Psoas muscle (tissue), 8 donors: Measurements from ENCODE around the gene VPS13D. TPM values are rescaled to one million over a fixed set of nuclear protein-coding genes. Genes with fewer than 3 reads are reported as not detected.
A peak's percentile ranks its signal among the peaks of the same experiment; 100 is the strongest.

Source experiments
- ATAC-seq, 4 donors: fragments of 200-7000 bp; cut with Tn5 transposase; one replicate each; pipeline ENCODE4 v1.9.1; 2020; ENCODE audit warnings: moderate library complexity in 3 of 4, mild to moderate bottlenecking in 2 of 4
- DNase-seq, 2 donors: peaks; one replicate each; pipeline ENCODE4 v3.0.0-alpha.2; 2020
- H3K27ac ChIP-seq: fragments of 200-600 bp; one replicate; pipeline ENCODE4 v1.8.0; 2022
- H3K27me3 ChIP-seq, 3 donors: fragments of 200-600 bp in 1 of 3; one replicate each; pipeline versions ENCODE4 v1.6.1 to v1.8.0; 2013 to 2022; ENCODE audit warnings: low read length in 2 of 3, mild to moderate bottlenecking in 2 of 3, moderate library complexity in 1 of 3; ENCODE audit not compliant: insufficient read depth in 3 of 3
- H3K36me3 ChIP-seq, 2 donors: fragments of 200-600 bp in 1 of 2; one replicate each; pipeline versions ENCODE4 v1.6.1 to v1.8.0; 2013 to 2022; ENCODE audit warnings: low read depth in 1 of 2, mild to moderate bottlenecking in 1 of 2, moderate library complexity in 1 of 2; ENCODE audit not compliant: insufficient read depth in 1 of 2
- H3K4me1 ChIP-seq: fragments of 200-600 bp; one replicate; pipeline ENCODE4 v1.8.0; 2022
- H3K4me3 ChIP-seq: fragments of 200-600 bp; one replicate; pipeline ENCODE4 v1.8.0; 2022; ENCODE audit warnings: mild to moderate bottlenecking
- H3K9me3 ChIP-seq: fragments of 200-600 bp; one replicate; pipeline ENCODE4 v1.8.0; 2022
- CTCF ChIP-seq: fragments of 200-600 bp; IDR thresholded peaks from one replicate; pipeline ENCODE4 v1.8.0; 2022; ENCODE audit warnings: antibody characterized with exemption
- WGBS, 3 donors: extraction: QIAGEN DNeasy Blood & Tissue Kit; methylation state at CpG; one replicate each; pipeline versions ENCODE4 v1.1.6 to v1.1.7; 2013; 5-methylcytosine and 5-hydroxymethylcytosine counted together
- intact Hi-C, 2 donors: fragments of 100-400 bp; cut with DNase I; formaldehyde crosslinking; loops; one replicate each; pipeline versions ENCODE4 v1.11.0 to v1.14.2; 2022
- polyA plus RNA-seq, 3 donors: library from polyadenylated mRNA; stranded (reverse); fragments of 200-250 nt; gene quantifications; one replicate each; pipeline ENCODE4 v1.2.3, GENCODE V29; 2013
- total RNA-seq, 4 donors: library from RNA; stranded (reverse); fragmentation: NEBNext Ultra II Directional in 2 of 4; extraction: Animal tissue kit (Norgen Biotek cat#: 25700) in 2 of 4; gene quantifications; one replicate each; pipeline versions ENCODE4 v1.2.1 to v1.2.4, GENCODE V29; 2021 to 2023
- donor health status: healthy with polysubstance abuse.
- donor health status: DM: no; HTN: no; CAD: no; lungs with moderate emphysema.
- donor health status: Bipolar disorder and iron deficiency.
- donor health status: healthy.
- donor health status: DM: yes; HTN: yes; CAD: no.
- donor health status: DM: no; HTN: no; CAD: no.
- donor health status: DM: no; HTN: no; CAD: no.
- donor health status: DM: yes; HTN: yes; CAD: no.

VPS13D gene
- total and polyA plus RNA-seq, 7 donors: 19.9 to 69.1 (median 45.3) TPM

GRCh38 chr1:12251442-12251841 lies 21.6 kb downstream of the VPS13D start:
- Histone ChIP-seq H3K4me1 (peaks cover 6% of the 10 kb centered on the region), H3K9me3 (no peaks in the 10 kb centered on the region), H3K27me3 (no peaks in the 10 kb centered on the region), H3K27ac (no peak overlapping the region), H3K36me3 (peaks cover 9 to 96% of the 10 kb centered on the region in 2 donors), H3K4me3 (no peak overlapping the region)
- TF ChIP-seq CTCF: no peak
- WGBS, 3 donors: 35 to 54% (median 42%) methylated on average over 5 of the region's 5 CpGs
- intact Hi-C loops: no loop called here
- ATAC-seq (peak in 3 of 4 donors; percentile 62 to 77 (median 74)), DNase-seq (no peak)

GRCh38 chr1:12255913-12256312 lies 26.1 kb downstream of the VPS13D start:
- Histone ChIP-seq H3K9me3 (no peaks in the 10 kb centered on the region), H3K27me3 (no peaks in the 10 kb centered on the region), H3K27ac (no peak overlapping the region), H3K4me1 (no peaks in the 10 kb centered on the region), H3K36me3 (peaks cover 25 to 99% of the 10 kb centered on the region in 2 donors), H3K4me3 (no peak overlapping the region)
- intact Hi-C loops: no loop called here
- ATAC-seq: peak in 1 of 4 donors; percentile 44
- TF ChIP-seq CTCF: no peak
- no peak for DNase-seq
- 88 to 98% (median 95%) methylated on average over 2 of the region's 2 CpGs for WGBS, 3 donors

DNA sequence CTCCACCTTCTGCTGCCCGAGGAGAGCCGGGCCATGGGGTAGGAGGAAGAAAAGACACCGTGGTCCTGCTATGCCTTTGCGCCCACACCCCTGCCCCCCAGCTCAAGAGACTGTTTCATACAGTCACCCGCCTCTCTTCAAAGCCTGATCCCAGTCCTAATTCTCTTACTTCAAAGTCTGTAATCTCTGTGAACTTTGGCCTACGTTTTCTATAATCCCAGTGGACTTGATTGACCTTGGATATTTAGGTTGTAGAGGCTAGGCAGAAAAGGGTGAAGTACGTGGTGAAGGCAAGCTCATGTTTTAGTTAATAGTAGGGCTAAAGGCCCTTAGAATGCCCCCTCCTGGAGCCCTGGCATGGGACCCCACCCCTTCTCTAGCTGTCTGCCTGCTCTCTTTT lies 28.4 kb downstream of the VPS13D start:
- no peak for DNase-seq
- TF ChIP-seq CTCF: no peak
- Histone ChIP-seq H3K27ac (no peak overlapping the region), H3K36me3 (peaks cover 22 to 99% of the 10 kb centered on the region in 2 donors), H3K27me3 (no peaks in the 10 kb centered on the region), H3K4me1 (no peaks in the 10 kb centered on the region), H3K4me3 (no peak overlapping the region), H3K9me3 (no peaks in the 10 kb centered on the region)
- 82 to 91% (median 83%) methylated on average over 7 of the region's 7 CpGs for WGBS, 3 donors
- intact Hi-C loops: no loop called here
- no peak for ATAC-seq

DNA sequence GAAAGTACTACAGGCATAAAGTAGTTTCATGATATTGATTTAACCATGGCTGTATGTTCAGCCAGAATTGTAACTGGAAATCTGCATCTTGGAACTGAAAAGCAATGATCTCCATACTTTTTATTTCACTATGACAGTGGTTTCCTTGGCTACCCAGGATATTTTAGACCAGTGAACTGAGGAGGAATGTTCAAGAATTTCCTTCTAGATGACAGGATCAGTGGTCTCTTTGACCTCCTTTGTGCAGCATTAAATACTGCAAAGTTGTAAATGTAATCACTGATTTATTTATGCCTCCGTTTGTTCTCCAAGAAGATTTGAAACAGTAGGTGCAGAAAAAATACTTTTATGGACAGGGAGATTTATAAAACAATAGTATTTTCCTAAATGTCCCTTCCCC lies 39.5 kb downstream of the VPS13D start:
- Histone ChIP-seq H3K4me1 (peaks cover 4% of the 10 kb centered on the region), H3K27ac (no peak overlapping the region), H3K36me3 (peaks cover 18 to 99% of the 10 kb centered on the region in 2 donors), H3K9me3 (no peaks in the 10 kb centered on the region), H3K4me3 (no peak overlapping the region), H3K27me3 (no peaks in the 10 kb centered on the region)
- WGBS, 3 donors: 68 to 86% (median 73%) methylated on average over 1 of the region's 1 CpG
- DNase-seq (no peak), ATAC-seq (no peak)
- intact Hi-C loops: loop anchor here in 1 of 2 donors (1.0 kb wide), 1 partner anchor 21 kb away; no protein-coding TSS in a partner anchor
- no peak for TF ChIP-seq CTCF

- Histone ChIP-seq H3K4me1 (peaks cover 4% of the 10 kb centered on the region), H3K36me3 (peaks cover 8 to 98% of the 10 kb centered on the region in 2 donors), H3K9me3 (no peaks in the 10 kb centered on the region), H3K27me3 (no peaks in the 10 kb centered on the region), H3K4me3 (no peak overlapping the region), H3K27ac (peak overlapping the region; percentile 3)
- no peak for TF ChIP-seq CTCF
- WGBS, 3 donors: 93% methylated on average over 4 of the region's 4 CpGs
- no peak for ATAC-seq
- intact Hi-C loops: loop anchor here in 1 of 2 donors (5.0 kb wide), 1 partner anchor 386 kb away; no protein-coding TSS in a partner anchor
- DNase-seq: no peak
Measured at GRCh38 chr1:12271033-12271432, 41.2 kb downstream of the VPS13D start.
